HT1080 (cell line): Measurements from ENCODE around the gene ADGRG3. TPM values are rescaled to one million over a fixed set of nuclear protein-coding genes. Genes with fewer than 3 reads are reported as not detected.
A peak's percentile ranks its signal among the peaks of the same experiment; 100 is the strongest.

ENCODE experiments used
- DNase-seq: peaks from one replicate; pipeline ENCODE4 v3.0.0-alpha.2; 2015; ENCODE audit warnings: low read depth
- total RNA-seq: library from RNA; depleted of rRNA; stranded (reverse); fragments of >200 nt; shearing (Covaris generic); gene quantifications from 2 replicates; pipeline ENCODE4 v1.2.3, GENCODE V29; 2014

The ADGRG3 gene
- total RNA-seq, 1 experiment from 2014 or later: not detected

GRCh38 chr16:57679767-57680482, 11.8 kb downstream of the ADGRG3 start:
- DNase-seq: no peak

- no peak for DNase-seq
These were observed 12.8 kb downstream of the ADGRG3 start for GRCh38 chr16:57680842-57681375.

- DNase-seq: no peak
These were observed 14.0 kb downstream of the ADGRG3 start for GRCh38 chr16:57681950-57682728.

DNA sequence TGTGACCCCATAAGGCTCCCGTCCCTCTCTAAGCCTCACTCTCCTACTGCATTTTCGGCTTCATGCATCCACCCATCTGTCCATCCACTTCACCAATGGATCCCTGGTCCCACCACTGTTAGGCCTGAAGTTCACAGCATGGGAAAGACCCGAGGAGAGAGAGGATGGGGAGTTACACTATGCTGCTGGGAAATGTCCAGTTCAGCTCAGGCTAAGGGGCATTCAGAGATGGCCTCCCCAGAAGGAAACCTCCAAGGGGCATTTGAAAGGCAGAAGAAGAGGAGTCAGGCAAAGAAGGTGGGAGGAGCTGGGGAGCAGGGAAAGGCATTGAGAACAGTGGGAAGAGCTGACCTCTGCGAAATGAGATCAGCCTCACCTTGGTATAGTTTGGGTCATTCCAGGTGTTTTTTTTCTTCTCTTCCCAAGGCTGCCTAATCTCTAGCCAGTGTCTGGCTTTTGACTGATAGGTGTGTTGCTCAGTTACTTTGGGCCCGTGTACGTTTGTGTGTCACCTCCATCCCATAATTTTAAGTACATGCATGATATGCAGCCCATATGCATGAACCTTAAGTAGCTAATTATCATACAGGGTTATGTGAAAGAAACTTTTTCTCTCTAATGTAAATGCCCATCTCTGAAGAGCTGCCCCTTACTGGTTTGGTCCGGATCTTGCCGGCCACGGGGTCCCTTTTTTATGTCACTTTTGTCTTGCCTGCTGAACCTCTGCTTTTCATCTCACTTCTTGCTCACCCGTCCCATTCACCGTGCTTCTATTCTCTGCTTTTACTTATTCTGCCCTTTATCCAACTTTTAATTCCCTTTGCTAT, 14.9 kb downstream of the ADGRG3 start:
- DNase-seq: no peak

- DNase-seq: no peak
These were observed 15.8 kb downstream of the ADGRG3 start for GRCh38 chr16:57683636-57684545.

DNA sequence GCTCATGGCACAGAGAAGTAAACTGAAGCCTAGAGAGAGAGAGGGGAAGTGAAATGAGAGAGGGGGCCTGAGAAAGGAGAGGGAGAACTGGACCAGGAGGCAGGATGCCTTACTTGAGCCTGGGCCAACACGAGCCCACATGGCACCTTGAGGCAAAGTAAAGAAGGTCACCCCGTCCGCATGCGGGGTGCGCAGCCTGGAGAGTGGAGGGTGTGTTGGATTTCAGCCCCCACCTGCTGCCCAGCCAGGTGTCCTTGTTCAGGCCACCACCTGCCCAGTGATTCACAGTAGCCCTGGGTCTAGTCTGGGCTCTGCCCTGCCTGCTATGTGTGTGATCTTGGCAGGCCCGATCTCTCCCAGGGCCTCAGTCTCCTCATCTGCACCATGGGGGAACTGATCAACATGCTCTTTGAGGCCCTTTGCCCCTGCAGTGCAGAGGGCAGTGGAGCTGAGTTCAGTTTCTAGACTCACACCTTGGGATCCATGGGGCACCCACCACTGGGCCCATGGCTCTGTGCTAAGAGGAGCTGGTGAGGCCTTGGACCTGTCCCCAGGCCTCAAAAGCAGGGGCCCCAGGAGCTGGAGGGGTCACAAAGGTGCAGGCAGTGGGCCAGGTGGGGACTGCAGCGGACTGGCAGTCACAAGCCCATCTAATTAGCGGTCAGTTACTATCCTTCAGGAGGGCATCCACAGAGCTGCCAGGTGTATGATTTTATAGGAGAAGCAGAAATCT, 16.7 kb downstream of the ADGRG3 start:
- no peak for DNase-seq

- DNase-seq: no peak
These were observed 17.5 kb downstream of the ADGRG3 start for GRCh38 chr16:57685633-57686032.

GRCh38 chr16:57686577-57686976, 18.5 kb downstream of the ADGRG3 start:
- DNase-seq: no peak

DNA sequence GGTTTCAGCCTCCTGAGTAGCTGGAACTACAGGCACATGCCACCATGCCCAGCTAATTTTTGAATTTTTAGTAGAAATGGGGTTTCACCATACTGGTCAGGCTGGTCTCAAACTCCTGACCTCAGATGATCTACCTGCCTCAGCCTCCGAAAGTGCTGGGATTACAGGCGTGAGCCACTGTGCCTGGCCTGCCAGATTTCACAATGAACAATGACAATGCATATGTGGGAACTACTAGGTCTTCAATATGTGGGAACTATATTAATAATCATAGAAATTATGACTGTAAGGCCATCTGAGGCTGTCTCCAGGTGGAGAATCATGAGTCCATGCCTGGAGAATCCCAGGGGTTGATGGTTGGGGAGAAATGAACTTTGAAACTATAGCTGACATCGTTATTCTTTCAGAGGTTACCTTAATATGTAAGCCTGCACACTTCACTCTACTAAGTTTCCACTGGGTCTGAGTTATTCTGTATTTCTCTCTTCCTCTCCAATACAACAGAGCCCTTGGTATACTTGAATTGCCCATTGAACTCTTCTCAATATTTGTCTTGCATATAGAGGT, 19.3 kb downstream of the ADGRG3 start:
- no peak for DNase-seq

- DNase-seq: no peak
These were observed 20.4 kb downstream of the ADGRG3 start for GRCh38 chr16:57688487-57688986.

DNA sequence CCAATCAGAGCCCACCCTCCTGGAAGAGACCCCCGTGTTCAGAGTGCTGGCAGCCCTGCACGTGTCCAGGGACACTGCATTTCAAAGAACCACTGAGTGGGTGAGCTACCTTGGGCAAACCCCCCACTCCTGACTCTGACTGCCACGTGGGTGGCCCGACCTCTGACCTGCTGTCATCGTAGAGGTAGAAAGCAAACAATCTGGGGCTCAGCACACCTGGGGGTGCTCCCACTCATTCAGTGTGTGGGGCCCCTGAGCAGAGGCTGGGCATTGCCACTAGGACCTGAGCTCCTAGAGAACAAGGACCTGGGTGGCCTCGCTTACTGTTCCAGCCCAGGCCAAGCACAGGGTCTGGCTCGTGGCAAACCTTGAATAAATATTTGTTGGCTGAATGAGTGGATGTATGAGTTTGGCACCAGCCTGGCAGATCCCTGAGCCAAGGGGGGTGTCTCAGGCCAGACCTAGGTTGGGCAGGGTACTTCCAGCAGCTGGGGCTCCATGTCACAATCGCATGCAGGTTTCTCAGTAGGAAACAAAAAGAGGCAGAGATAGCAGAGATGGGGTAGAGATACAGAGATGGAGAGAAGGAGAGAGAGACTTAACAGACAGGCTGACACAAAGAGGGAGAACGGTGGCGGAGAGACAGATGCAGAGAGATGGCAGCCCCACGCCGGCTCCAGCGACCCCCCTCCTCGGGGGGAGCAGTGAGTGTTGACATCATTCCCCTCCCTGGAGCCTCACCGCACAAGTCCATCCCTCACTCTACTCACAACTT, 21.1 kb downstream of the ADGRG3 start:
- DNase-seq: no peak

- no peak for DNase-seq
These were observed 21.9 kb downstream of the ADGRG3 start for GRCh38 chr16:57689762-57690558.

- peak; percentile 34 for DNase-seq
These were observed 22.8 kb downstream of the ADGRG3 start for GRCh38 chr16:57690782-57691471.

DNA sequence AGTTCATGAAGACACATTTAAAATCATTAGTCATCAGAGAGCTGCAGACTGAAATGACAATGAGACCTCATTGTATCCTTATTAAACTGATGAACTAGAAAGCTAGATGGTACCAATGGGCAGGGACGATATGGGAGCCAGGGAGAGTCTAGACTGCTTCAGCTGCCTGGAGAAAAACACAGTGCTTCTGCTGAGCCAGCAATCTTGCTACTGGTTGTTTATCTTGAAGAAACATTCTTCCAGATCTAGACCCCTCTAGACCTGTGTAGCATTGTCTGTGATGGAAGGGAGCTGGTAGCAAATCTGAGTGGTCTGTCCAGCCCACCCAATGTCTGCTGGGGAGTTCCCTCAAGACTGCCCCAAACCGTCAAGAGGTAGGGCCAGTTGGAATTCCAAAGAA, 24.5 kb downstream of the ADGRG3 start:
- DNase-seq: no peak

GRCh38 chr16:57693550-57693949, 25.4 kb downstream of the ADGRG3 start:
- DNase-seq: no peak

DNA sequence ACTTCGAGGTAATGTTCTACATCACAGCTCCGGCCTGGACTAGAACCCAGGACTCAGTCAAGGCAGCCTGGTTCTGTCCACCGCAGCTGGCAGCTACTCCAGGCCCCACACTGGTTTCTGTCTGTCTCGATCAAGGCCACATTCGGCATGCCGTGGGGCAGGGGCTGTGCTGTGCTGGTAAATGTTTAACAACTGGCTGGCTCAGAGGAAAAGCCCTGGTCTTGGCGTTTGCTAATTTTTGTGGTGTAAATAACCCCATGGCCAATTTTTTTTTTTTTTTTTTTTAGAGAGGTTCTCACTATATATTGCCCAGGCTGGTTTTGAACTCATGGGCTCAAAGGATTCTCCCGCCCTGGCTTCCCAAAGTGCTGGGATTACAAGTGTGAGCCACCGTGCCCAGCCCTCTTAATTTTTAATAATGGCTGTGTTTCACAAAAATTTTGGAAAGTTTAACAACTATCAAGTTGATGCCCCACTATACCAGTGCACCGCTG, 26.2 kb downstream of the ADGRG3 start:
- no peak for DNase-seq
